Nucleus accumbens (tissue), 56 donors: ENCODE measurements around the gene RGS6.

Source experiments
- DNase-seq, 56 donors: peaks; one replicate each; lab custom pipeline; 2025; lab: John Stamatoyannopoulos, UW

RGS6 gene

GRCh38 chr14:72559669-72560255 is 627.5 kb downstream of the RGS6 start:
- no peak for DNase-seq

GRCh38 chr14:72560331-72560730 is 628.1 kb downstream of the RGS6 start:
- no peak for DNase-seq

- DNase-seq, result no peak
These were observed 628.8 kb downstream of the RGS6 start for GRCh38 chr14:72560889-72561493.

GRCh38 chr14:72562300-72562699 is 630.1 kb downstream of the RGS6 start:
- DNase-seq, result no peak

GRCh38 chr14:72563676-72564075 is 631.4 kb downstream of the RGS6 start:
- DNase-seq, result no peak

GRCh38 chr14:72565149-72565559 is 632.9 kb downstream of the RGS6 start:
- DNase-seq, result no peak

GRCh38 chr14:72565917-72566316 is 633.7 kb downstream of the RGS6 start:
- no peak for DNase-seq

GRCh38 chr14:72567226-72567625 is 635.0 kb downstream of the RGS6 start:
- no peak for DNase-seq

GRCh38 chr14:72568296-72568992 is 636.2 kb downstream of the RGS6 start:
- no peak for DNase-seq

GRCh38 chr14:72573725-72574417 is 641.6 kb downstream of the RGS6 start:
- peak in 1 of 56 donors; percentile 19 for DNase-seq

GRCh38 chr14:72574715-72575114 is 642.5 kb downstream of the RGS6 start:
- no peak for DNase-seq

- no peak for DNase-seq
These were observed 644.0 kb downstream of the RGS6 start for GRCh38 chr14:72576258-72576657.

GRCh38 chr14:72577521-72577920 is 645.3 kb downstream of the RGS6 start:
- no peak for DNase-seq

GRCh38 chr14:72578514-72578913 is 646.3 kb downstream of the RGS6 start:
- DNase-seq, result no peak

GRCh38 chr14:72582582-72582981 is 650.4 kb downstream of the RGS6 start:
- no peak for DNase-seq

- DNase-seq, result no peak
These were observed 651.4 kb downstream of the RGS6 start for GRCh38 chr14:72583316-72584272.

GRCh38 chr14:72588521-72588920 is 656.3 kb downstream of the RGS6 start:
- DNase-seq, result no peak

GRCh38 chr14:72589652-72590051 is 657.4 kb downstream of the RGS6 start:
- no peak for DNase-seq

- no peak for DNase-seq
These were observed 658.3 kb downstream of the RGS6 start for GRCh38 chr14:72590577-72590976.

- no peak for DNase-seq
These were observed 659.2 kb downstream of the RGS6 start for GRCh38 chr14:72591391-72591790.
